ENCODE results near the gene SFMBT2. TPM values are rescaled to one million over a fixed set of nuclear protein-coding genes. Genes with fewer than 3 reads are reported as not detected.

Gene SFMBT2
- total and polyA plus RNA-seq, 2 of the 4 experiments (the other 2 are of a cell fraction), result 0.70 to 1.3 TPM

DNA sequence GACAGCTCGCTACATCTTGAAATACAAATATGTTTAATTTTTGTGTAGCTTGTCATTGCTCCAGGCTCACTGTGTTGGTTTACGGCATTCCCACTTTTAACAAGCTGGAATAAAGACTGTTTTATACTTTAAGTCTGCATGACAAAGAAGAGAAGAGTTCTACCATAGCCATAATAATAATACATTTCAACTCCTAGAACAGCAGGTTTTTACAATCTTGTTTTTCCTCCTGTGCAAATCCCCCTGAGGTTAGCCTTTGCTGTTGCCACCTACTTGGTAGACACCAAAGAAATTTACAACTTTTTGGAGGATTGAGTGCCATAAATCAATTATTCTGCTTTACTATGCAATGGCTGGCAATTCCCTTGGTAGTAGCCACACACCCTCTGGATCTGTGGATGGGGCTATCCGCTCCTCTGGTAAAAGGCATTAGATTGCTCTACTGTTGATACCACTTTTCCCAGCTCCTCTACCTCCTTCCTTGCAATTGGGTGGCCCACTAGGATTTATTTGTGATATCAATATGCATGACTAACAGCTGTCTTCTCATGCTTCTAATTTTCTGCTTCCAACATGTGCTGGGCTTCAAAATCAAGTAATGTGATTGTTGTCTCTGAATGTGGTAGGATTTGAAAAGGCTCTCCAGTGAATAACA lies 60.2 kb downstream of the SFMBT2 start:
- TF ChIP-seq CHD1 (IDR thresholded peaks at IDR 0.05; ENCODE audit: low read depth, low read length) (no peak), MAFK (IDR thresholded peaks at IDR 0.05; ENCODE audit: low read depth, low read length) (no peak), MAZ (IDR thresholded peaks at IDR 0.05; ENCODE audit: borderline replicate concordance, low read depth, low read length) (no peak), MXI1 (IDR thresholded peaks at IDR 0.05; ENCODE audit: borderline replicate concordance, low read depth, low read length) (no peak), FOS (IDR thresholded peaks at IDR 0.05; ENCODE audit: low read depth, low read length) (no peak)
- TF ChIP-seq, protein P1, sequence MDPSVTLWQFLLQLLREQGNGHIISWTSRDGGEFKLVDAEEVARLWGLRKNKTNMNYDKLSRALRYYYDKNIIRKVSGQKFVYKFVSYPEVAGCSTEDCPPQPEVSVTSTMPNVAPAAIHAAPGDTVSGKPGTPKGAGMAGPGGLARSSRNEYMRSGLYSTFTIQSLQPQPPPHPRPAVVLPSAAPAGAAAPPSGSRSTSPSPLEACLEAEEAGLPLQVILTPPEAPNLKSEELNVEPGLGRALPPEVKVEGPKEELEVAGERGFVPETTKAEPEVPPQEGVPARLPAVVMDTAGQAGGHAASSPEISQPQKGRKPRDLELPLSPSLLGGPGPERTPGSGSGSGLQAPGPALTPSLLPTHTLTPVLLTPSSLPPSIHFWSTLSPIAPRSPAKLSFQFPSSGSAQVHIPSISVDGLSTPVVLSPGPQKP (IDR thresholded peaks at IDR 0.05; ENCODE audit: borderline replicate concordance, low read depth, low read length), result no peak
- no peak overlapping the region for H3K18ac ChIP-seq (ENCODE audit: low read depth, low read length)
- dilution Hi-C loops (cut with HindIII; ENCODE audit: low sequenced_read_pairs, unreplicated experiment), result no loop called here

More for the DNA sequence above, 60.2 kb downstream of the SFMBT2 start:
- ATAC-seq (ENCODE audit: low read depth) (no peak), DNase-seq (no peak)
- no peak overlapping the region for H4K5ac ChIP-seq (ENCODE audit: low read depth, low read length)
- POLR2A ChIA-PET (ENCODE audit: unreplicated experiment), result no interaction called here
- H2BK120ac ChIP-seq (ENCODE audit: low read depth, low read length), result no peak overlapping the region
- in situ Hi-C loops (cut with MboI; ENCODE audit: low sequenced_read_pairs), result no loop called here
- intact Hi-C loops (cut with micrococcal nuclease), result no loop called here
- H3K23ac ChIP-seq (ENCODE audit: low read depth, low read length), result no peak overlapping the region
- H4K8ac ChIP-seq (ENCODE audit: low read depth in 2 of 2, low read length in 2 of 2), result no peak overlapping the region
- no peaks in the 10 kb centered on the region for H3K36me3 ChIP-seq (ENCODE audit: control insufficient read depth, insufficient read depth, low read length)
- no peak overlapping the region for H3K4ac ChIP-seq (ENCODE audit: low read depth, low read length)
- CTCF ChIA-PET, result interaction anchor here (1.2 kb wide), 1 partner anchor 10 kb away, joined by 3 read pairs; no protein-coding TSS in a partner anchor
- peaks cover 2% of the 10 kb centered on the region; the same call in 1 of the 2 replicates for H3K9me1 ChIP-seq (ENCODE audit: insufficient read depth, low read length)
- no peak overlapping the region for H2AFZ ChIP-seq (replicated peaks; ENCODE audit: low read length, poor library complexity)
- H3K4me1 ChIP-seq (ENCODE audit: control insufficient read depth, insufficient read depth, low read length), result 0 out of 2 replicates have a peak, but pooled peaks cover 2% of the 10 kb centered on the region
- no peak overlapping the region for H2BK15ac ChIP-seq (ENCODE audit: low read depth, low read length)
- no peak overlapping the region for H2AK5ac ChIP-seq (ENCODE audit: low read depth, low read length)
- H2AK9ac ChIP-seq (replicated peaks; ENCODE audit: low read depth, low read length, poor library complexity), result no peak overlapping the region
- H3K4me3 ChIP-seq (ENCODE audit: insufficient read depth, low read depth, low read length), result no peak overlapping the region
- no peaks in the 10 kb centered on the region for H4K20me1 ChIP-seq (ENCODE audit: insufficient read depth, low read length)
- H2BK20ac ChIP-seq (ENCODE audit: low read depth, low read length), result no peak overlapping the region
- no TSS peak for BruUV-seq (replicated peaks)
- peaks cover 3% of the 10 kb centered on the region; the same call in 1 of the 2 replicates for H3K9me3 ChIP-seq (ENCODE audit: control insufficient read depth, insufficient read depth, low read length)
- H3K14ac ChIP-seq (replicated peaks; ENCODE audit: low read depth, low read length), result no peak overlapping the region
- H3K79me1 ChIP-seq (ENCODE audit: low read depth in 1 of 2, low read length in 2 of 2), result no peaks in the 10 kb centered on the region
- no peak overlapping the region for H4K91ac ChIP-seq (ENCODE audit: insufficient read depth, low read depth, low read length)
- H3K4me2 ChIP-seq (ENCODE audit: low read depth, low read length), result no peak overlapping the region
- no peak overlapping the region for H3K9ac ChIP-seq (ENCODE audit: low read depth, low read length)
- no peak overlapping the region for H2BK5ac ChIP-seq (ENCODE audit: low read depth, low read length, poor library complexity, severe bottlenecking)
- no peak overlapping the region for H3K27ac ChIP-seq (ENCODE audit: insufficient read depth, low read length)
- no peaks in the 10 kb centered on the region for H3K27me3 ChIP-seq (ENCODE audit: control insufficient read depth, insufficient read depth, low read length)
- no CpG with 5 or more reads among the region's 3 CpGs for WGBS, 2 experiments (ENCODE audit: extremely low coverage in 2 of 2, insufficient read length in 1 of 2)
- H3K56ac ChIP-seq (ENCODE audit: extremely low read depth, insufficient read depth, low read length), result no peak overlapping the region

Data from IMR-90 (cell line).